Measurements from ENCODE around the gene UGT2B10. TPM values are rescaled to one million over a fixed set of nuclear protein-coding genes. Genes with fewer than 3 reads are reported as not detected.

UGT2B10 gene
- 0.15 TPM in 1 of 5 replicates, not detected in the others for total RNA-seq (2022; extraction: Qiagen RNA extraction)

GRCh38 chr4:68815617-68816409, at the start of gene UGT2B10:
Gene UGT2B10, plus strand, starts transcription at chr4:68815994. Its CDS starts 26 bp downstream, at chr4:68816020.

Other genes starting within 250 kb of the UGT2B10 start
- not detected in 5 replicates for gene UGT2B17, start 239.7 kb upstream of the UGT2B10 start, total RNA-seq (2022; extraction: Qiagen RNA extraction)
- 0.08 to 0.15 TPM (median 0.08 TPM) in 3 of 5 replicates, not detected in the others for gene UGT2B15, start 145.3 kb upstream of the UGT2B10 start, total RNA-seq (2022; extraction: Qiagen RNA extraction)
- gene UGT2A3, start 135.8 kb downstream of the UGT2B10 start, total RNA-seq (2022; extraction: Qiagen RNA extraction): 0.06 to 0.10 TPM (median 0.07 TPM) in 5 replicates

Measured in A549 treated with Mapracorat at 1 μM for 4 hours (cell line).